NCI-H345 (cell line): Measurements from ENCODE around the gene OR8S1.
"Not testable (repeated sequence)": the region's sequence is repeated elsewhere in the genome, so short reads cannot be mapped to it uniquely, and the experiment has no call there.

ENCODE experiments used
- DNase-seq: peaks from one replicate; lab custom pipeline; 2025; lab: John Stamatoyannopoulos, UW

Gene OR8S1

GRCh38 chr12:48525332-48525731, at the start of gene OR8S1:
Gene OR8S1, plus strand, starts transcription at chr12:48525632. Its CDS starts 0 bp downstream, at chr12:48525632.
- no peak for DNase-seq

GRCh38 chr12:48482198-48482597, 43.2 kb upstream of the OR8S1 start, which contains the start of gene C12orf54:
Gene C12orf54, plus strand, starts transcription at chr12:48482498. Its CDS starts 799 bp downstream, at chr12:48483297.
- DNase-seq, result no peak

GRCh38 chr12:48482930-48483329, 42.5 kb upstream of the OR8S1 start:
- no peak for DNase-seq

- DNase-seq, result no peak
Measured at GRCh38 chr12:48486261-48486660, 39.2 kb upstream of the OR8S1 start.

GRCh38 chr12:48486679-48487078, 38.8 kb upstream of the OR8S1 start:
- DNase-seq, result no peak

- DNase-seq, result no peak
Measured at GRCh38 chr12:48489012-48489411, 36.4 kb upstream of the OR8S1 start.

GRCh38 chr12:48489456-48489855, 36.0 kb upstream of the OR8S1 start:
- not testable (repeated sequence) for DNase-seq

GRCh38 chr12:48500281-48500680, 25.2 kb upstream of the OR8S1 start:
- not testable (repeated sequence) for DNase-seq

GRCh38 chr12:48506836-48507235, 18.6 kb upstream of the OR8S1 start:
- not testable (repeated sequence) for DNase-seq

- DNase-seq, result no peak
Measured at GRCh38 chr12:48508987-48509386, 16.4 kb upstream of the OR8S1 start.

- DNase-seq, result no peak
Measured at GRCh38 chr12:48510111-48510510, 15.3 kb upstream of the OR8S1 start.

- no peak for DNase-seq
Measured at GRCh38 chr12:48512855-48513254, 12.6 kb upstream of the OR8S1 start.

- no peak for DNase-seq
Measured at GRCh38 chr12:48514728-48515127, 10.7 kb upstream of the OR8S1 start.

- DNase-seq, result not testable (repeated sequence)
Measured at GRCh38 chr12:48520381-48520780, 5.1 kb upstream of the OR8S1 start.

- DNase-seq, result no peak
Measured at GRCh38 chr12:48527891-48528670, 2.6 kb downstream of the OR8S1 start.

GRCh38 chr12:48532601-48533000, 7.2 kb downstream of the OR8S1 start:
- no peak for DNase-seq

GRCh38 chr12:48536602-48537001, 11.2 kb downstream of the OR8S1 start:
- no peak for DNase-seq

GRCh38 chr12:48542300-48542928, 17.0 kb downstream of the OR8S1 start:
- DNase-seq, result peak; percentile 0

- no peak for DNase-seq
Measured at GRCh38 chr12:48545833-48546469, 20.5 kb downstream of the OR8S1 start.

- not testable (repeated sequence) for DNase-seq
Measured at GRCh38 chr12:48547012-48547411, 21.6 kb downstream of the OR8S1 start.

GRCh38 chr12:48551636-48552035, 26.2 kb downstream of the OR8S1 start:
- not testable (repeated sequence) for DNase-seq

- not testable (repeated sequence) for DNase-seq
Measured at GRCh38 chr12:48553666-48554343, 28.4 kb downstream of the OR8S1 start.
